Spleen (tissue), 11 donors: Measurements from ENCODE around the gene FRMD5. TPM values are rescaled to one million over a fixed set of nuclear protein-coding genes. Genes with fewer than 3 reads are reported as not detected.

Source experiments
- DNase-seq: peaks from one replicate; pipeline ENCODE4 v3.0.0-alpha.2; 2020
- H3K27ac ChIP-seq, 8 donors: fragments of 200-600 bp; sonication (generic) in 7 of 8; 1 replicate in 4 of 8; 2 replicates in 4 of 8; pipeline versions ENCODE4 v1.5.0 to v1.8.0; 2016 to 2021; ENCODE audit warnings: inconsistent platforms in 4 of 8, mild to moderate bottlenecking in 4 of 8, moderate library complexity in 1 of 8
- H3K27me3 ChIP-seq, 7 donors: fragments of 200-600 bp; sonication (generic) in 6 of 7; replicated peaks in 1 of 7; 1 replicate in 4 of 7; 2 replicates in 3 of 7; pipeline versions ENCODE4 v1.5.0 to v1.8.0; 2016 to 2021; ENCODE audit warnings: inconsistent platforms in 3 of 7, mild to moderate bottlenecking in 1 of 7
- H3K36me3 ChIP-seq, 6 donors: fragments of 200-600 bp; sonication (generic) in 5 of 6; 1 replicate in 4 of 6; 2 replicates in 2 of 6; pipeline versions ENCODE4 v1.5.0 to v1.8.0; 2016 to 2021; ENCODE audit warnings: inconsistent platforms in 2 of 6
- H3K4me1 ChIP-seq, 6 donors: fragments of 200-600 bp; sonication (generic) in 5 of 6; 1 replicate in 3 of 6; 2 replicates in 3 of 6; pipeline versions ENCODE4 v1.5.0 to v1.8.0; 2016 to 2021; ENCODE audit warnings: inconsistent platforms in 3 of 6
- H3K4me3 ChIP-seq, 8 donors: fragments of 200-600 bp; sonication (generic) in 7 of 8; 1 replicate in 4 of 8; 2 replicates in 4 of 8; pipeline versions ENCODE4 v1.5.0 to v1.8.0; 2016 to 2021; ENCODE audit warnings: inconsistent platforms in 4 of 8, mild to moderate bottlenecking in 4 of 8, moderate library complexity in 2 of 8
- H3K9me3 ChIP-seq, 8 donors: fragments of 200-600 bp; sonication (generic) in 7 of 8; 1 replicate in 4 of 8; 2 replicates in 4 of 8; pipeline versions ENCODE4 v1.5.0 to v1.8.0; 2016 to 2021; ENCODE audit warnings: inconsistent platforms in 4 of 8
- POLR2A ChIP-seq, 3 donors: fragments of 450-650 bp; IDR thresholded peaks; one replicate each; pipeline ENCODE4 v1.5.1; 2017; ENCODE audit warnings: antibody characterized with exemption in 3 of 3, mild to moderate bottlenecking in 1 of 3
- POLR2AphosphoS5 ChIP-seq, 3 donors: sonication (generic); formaldehyde crosslinking; IDR thresholded peaks; one replicate each; pipeline ENCODE4 v1.5.1; 2017; ENCODE audit warnings: antibody characterized with exemption in 3 of 3
- WGBS, 5 donors: extraction: QIAGEN DNeasy Blood & Tissue Kit in 3 of 5; methylation state at CpG; one replicate each; pipeline versions ENCODE4 v1.1.5 to v1.1.7; 2013 to 2018; 5-methylcytosine and 5-hydroxymethylcytosine counted together
- intact Hi-C: fragments of 100-400 bp; cut with DNase I; formaldehyde crosslinking; loops from one replicate; pipeline ENCODE4 v1.15.0; 2023; ENCODE audit warnings: low total_unique reads
- polyA plus RNA-seq, 3 donors: library from polyadenylated mRNA; stranded (reverse); fragments of 200-250 nt; gene quantifications; one replicate each; pipeline ENCODE4 v1.2.1, GENCODE V29; 2013
- total RNA-seq, 7 donors: library from RNA; depleted of rRNA in 3 of 7; stranded (reverse); fragments of >200 nt in 3 of 7; fragmentation: NEBNext Ultra II Directional in 4 of 7; extraction: Animal tissue kit (Norgen Biotek cat#: 25700) in 4 of 7; gene quantifications; one replicate each; pipeline versions ENCODE4 v1.1.0 to v1.2.1, GENCODE V29; 2016 to 2021
- TF ChIP-seq, protein P1 (sequence below), 11 experiments: fragments of 200-600 bp in 7 of 11; fragments of 450-650 bp in 4 of 11; sonication (generic) in 4 of 11; IDR thresholded peaks in 8 of 11; conservative IDR thresholded peaks in 3 of 11; 1 replicate in 7 of 11; 2 replicates in 4 of 11; pipeline versions ENCODE4 v1.4.0 to v1.8.0; 2016 to 2021; ENCODE audit warnings: antibody characterized with exemption in 11 of 11, inconsistent platforms in 4 of 11, mild to moderate bottlenecking in 1 of 11
- donor health status: healthy with polysubstance abuse.
- donor health status: DM: no; HTN: no; CAD: no; lungs with moderate emphysema.
- donor health status: DM: no; HTN: no; CAD: no.
- donor health status: Bipolar disorder and iron deficiency.
- donor health status: healthy.
- donor health status: DM: no; HTN: no; CAD: no.
- donor health status: DM: yes; HTN: yes; CAD: no.

Gene FRMD5
- total and polyA plus RNA-seq, 10 donors = 0.09 to 1.0 (median 0.43) TPM; not detected in 1

DNA sequence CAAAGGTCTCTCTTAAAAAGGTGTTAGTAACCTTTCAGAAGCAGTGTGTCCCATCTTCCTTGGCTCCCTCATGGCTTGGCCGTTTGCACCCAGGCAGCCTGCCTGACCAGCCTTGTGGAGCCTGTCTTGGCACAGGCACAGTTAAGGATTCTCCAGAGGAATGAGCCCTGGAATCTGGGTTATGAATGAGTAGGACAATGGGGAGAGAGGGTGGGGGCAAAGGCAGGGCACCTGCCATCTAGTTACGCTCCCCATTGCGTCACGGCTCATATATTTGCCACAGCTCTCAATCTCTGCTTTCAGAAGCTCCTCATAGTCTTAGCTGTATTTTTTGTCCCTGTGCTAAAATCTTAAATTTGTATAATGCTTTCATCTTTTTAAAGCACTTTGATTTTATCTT lies 317.7 kb downstream of the FRMD5 start:
- Histone ChIP-seq H3K27ac (no peak overlapping the region), H3K36me3 (peaks cover 0 to 69% (median 0%) of the 10 kb centered on the region in 6 donors), H3K4me1 (no peaks in the 10 kb centered on the region), H3K4me3 (no peak overlapping the region), H3K9me3 (no peaks in the 10 kb centered on the region), H3K27me3 (no peaks in the 10 kb centered on the region)
- 90 to 98% (median 96%) methylated on average over 4 of the region's 4 CpGs for WGBS, 5 donors
- no peak for DNase-seq
- TF ChIP-seq POLR2AphosphoS5 (IDR thresholded peaks at IDR 0.05) (no peak), POLR2A (IDR thresholded peaks at IDR 0.05) (no peak)
- TF ChIP-seq, protein P1, sequence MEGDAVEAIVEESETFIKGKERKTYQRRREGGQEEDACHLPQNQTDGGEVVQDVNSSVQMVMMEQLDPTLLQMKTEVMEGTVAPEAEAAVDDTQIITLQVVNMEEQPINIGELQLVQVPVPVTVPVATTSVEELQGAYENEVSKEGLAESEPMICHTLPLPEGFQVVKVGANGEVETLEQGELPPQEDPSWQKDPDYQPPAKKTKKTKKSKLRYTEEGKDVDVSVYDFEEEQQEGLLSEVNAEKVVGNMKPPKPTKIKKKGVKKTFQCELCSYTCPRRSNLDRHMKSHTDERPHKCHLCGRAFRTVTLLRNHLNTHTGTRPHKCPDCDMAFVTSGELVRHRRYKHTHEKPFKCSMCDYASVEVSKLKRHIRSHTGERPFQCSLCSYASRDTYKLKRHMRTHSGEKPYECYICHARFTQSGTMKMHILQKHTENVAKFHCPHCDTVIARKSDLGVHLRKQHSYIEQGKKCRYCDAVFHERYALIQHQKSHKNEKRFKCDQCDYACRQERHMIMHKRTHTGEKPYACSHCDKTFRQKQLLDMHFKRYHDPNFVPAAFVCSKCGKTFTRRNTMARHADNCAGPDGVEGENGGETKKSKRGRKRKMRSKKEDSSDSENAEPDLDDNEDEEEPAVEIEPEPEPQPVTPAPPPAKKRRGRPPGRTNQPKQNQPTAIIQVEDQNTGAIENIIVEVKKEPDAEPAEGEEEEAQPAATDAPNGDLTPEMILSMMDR (IDR thresholded peaks at IDR 0.05 in 8 of 11, conservative IDR thresholded peaks at IDR 0.05 in 3 of 11) = no peak
- intact Hi-C loops = no loop called here

GRCh38 chr15:43876872-43877271 lies 318.2 kb downstream of the FRMD5 start:
- Histone ChIP-seq H3K4me3 (no peak overlapping the region), H3K27me3 (no peaks in the 10 kb centered on the region), H3K27ac (no peak overlapping the region), H3K4me1 (no peaks in the 10 kb centered on the region), H3K36me3 (peaks cover 0 to 74% (median 0%) of the 10 kb centered on the region in 6 donors), H3K9me3 (no peaks in the 10 kb centered on the region)
- no peak for TF ChIP-seq POLR2AphosphoS5 (IDR thresholded peaks at IDR 0.05)
- TF ChIP-seq POLR2A (IDR thresholded peaks at IDR 0.05) = no peak
- TF ChIP-seq, protein P1 (IDR thresholded peaks at IDR 0.05 in 8 of 11, conservative IDR thresholded peaks at IDR 0.05 in 3 of 11) = no peak
- intact Hi-C loops = no loop called here
- WGBS, 5 donors = 83 to 100% (median 97%) methylated on average over 3 of the region's 3 CpGs
- DNase-seq = no peak

GRCh38 chr15:43873651-43874050 lies 321.4 kb downstream of the FRMD5 start:
- DNase-seq = no peak
- WGBS, 5 donors = 94 to 97% (median 97%) methylated on average over 10 of the region's 10 CpGs
- H3K27me3 ChIP-seq = no peaks in the 10 kb centered on the region
- H3K9me3 ChIP-seq = no peaks in the 10 kb centered on the region
- no peak overlapping the region for H3K4me3 ChIP-seq
- no peaks in the 10 kb centered on the region for H3K4me1 ChIP-seq
- intact Hi-C loops = no loop called here
- no peak overlapping the region for H3K27ac ChIP-seq
- peaks cover 0 to 61% (median 0%) of the 10 kb centered on the region in 6 donors for H3K36me3 ChIP-seq
- TF ChIP-seq POLR2A (IDR thresholded peaks at IDR 0.05) (no peak), POLR2AphosphoS5 (IDR thresholded peaks at IDR 0.05) (no peak)
- TF ChIP-seq, protein P1 (IDR thresholded peaks at IDR 0.05 in 8 of 11, conservative IDR thresholded peaks at IDR 0.05 in 3 of 11) = no peak

DNA sequence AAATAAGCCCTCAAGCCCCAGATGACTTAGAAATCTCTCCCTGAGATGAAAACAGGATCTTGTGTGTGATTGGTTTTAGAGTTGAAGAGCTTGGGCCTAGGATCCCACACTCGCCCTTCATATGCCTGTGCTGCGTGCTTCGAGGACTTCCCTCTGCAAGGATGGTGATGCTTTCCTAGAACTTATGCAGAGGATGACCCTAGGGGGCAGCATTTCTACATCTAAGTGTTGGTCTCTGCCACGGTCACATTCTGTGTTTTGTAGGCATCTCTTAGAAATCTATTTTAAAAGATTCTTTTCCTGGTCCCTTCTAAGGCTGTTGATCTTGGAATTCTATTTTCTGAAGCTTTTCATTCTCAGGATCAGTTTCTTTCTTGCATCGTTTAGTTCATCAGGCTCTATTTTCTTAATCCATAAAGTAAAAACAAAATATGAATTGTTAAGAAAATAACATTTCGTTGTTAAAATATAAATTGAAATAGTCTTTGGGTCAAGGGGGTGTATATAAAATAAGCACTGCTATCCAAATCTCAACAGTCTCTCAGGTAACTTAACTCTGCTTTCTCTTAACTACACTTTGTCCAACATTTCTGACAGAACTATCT lies 322.6 kb downstream of the FRMD5 start:
- H3K36me3 ChIP-seq = peaks cover 0 to 60% (median 2%) of the 10 kb centered on the region in 6 donors
- TF ChIP-seq POLR2A (IDR thresholded peaks at IDR 0.05) (no peak), POLR2AphosphoS5 (IDR thresholded peaks at IDR 0.05) (no peak)
- TF ChIP-seq, protein P1 (IDR thresholded peaks at IDR 0.05 in 8 of 11, conservative IDR thresholded peaks at IDR 0.05 in 3 of 11) = peak in 8 of 11 experiments; percentile 16 to 56 (median 34)
- no peaks in the 10 kb centered on the region for H3K9me3 ChIP-seq
- no peak overlapping the region for H3K27ac ChIP-seq
- intact Hi-C loops = no loop called here
- no peaks in the 10 kb centered on the region for H3K4me1 ChIP-seq
- H3K4me3 ChIP-seq = no peak overlapping the region
- 72 to 80% (median 76%) methylated on average over 6 of the region's 6 CpGs for WGBS, 5 donors
- no peak for DNase-seq
- H3K27me3 ChIP-seq = no peaks in the 10 kb centered on the region
